Measurements from ENCODE around the gene PRKN.

DNA sequence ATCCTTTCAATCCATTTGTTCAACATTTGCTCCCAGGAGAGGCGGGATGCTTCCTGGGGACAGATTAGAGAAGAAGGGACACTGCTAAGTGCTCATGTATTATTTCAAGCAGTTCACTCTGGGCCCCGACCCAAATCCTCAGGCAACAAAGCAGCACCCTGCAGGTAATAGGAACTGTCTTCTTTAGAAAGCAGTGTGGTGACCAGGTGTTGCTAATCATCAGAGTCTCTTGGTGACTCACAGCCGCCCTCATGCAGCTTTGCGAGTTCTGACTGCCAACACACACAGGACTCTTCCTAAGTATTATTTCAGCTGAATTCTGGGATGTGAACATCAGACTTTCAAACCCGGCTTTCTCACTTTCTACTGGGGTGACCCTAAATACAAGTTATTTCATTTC lies 356.4 kb downstream of the PRKN start:
- TF ChIP-seq, protein P1, sequence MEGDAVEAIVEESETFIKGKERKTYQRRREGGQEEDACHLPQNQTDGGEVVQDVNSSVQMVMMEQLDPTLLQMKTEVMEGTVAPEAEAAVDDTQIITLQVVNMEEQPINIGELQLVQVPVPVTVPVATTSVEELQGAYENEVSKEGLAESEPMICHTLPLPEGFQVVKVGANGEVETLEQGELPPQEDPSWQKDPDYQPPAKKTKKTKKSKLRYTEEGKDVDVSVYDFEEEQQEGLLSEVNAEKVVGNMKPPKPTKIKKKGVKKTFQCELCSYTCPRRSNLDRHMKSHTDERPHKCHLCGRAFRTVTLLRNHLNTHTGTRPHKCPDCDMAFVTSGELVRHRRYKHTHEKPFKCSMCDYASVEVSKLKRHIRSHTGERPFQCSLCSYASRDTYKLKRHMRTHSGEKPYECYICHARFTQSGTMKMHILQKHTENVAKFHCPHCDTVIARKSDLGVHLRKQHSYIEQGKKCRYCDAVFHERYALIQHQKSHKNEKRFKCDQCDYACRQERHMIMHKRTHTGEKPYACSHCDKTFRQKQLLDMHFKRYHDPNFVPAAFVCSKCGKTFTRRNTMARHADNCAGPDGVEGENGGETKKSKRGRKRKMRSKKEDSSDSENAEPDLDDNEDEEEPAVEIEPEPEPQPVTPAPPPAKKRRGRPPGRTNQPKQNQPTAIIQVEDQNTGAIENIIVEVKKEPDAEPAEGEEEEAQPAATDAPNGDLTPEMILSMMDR (IDR thresholded peaks at IDR 0.05; ENCODE audit: poor library complexity), result no peak
- TF ChIP-seq EZH2 (IDR thresholded peaks at IDR 0.05; ENCODE audit: borderline replicate concordance), result no peak
- no peak for TF ChIP-seq EZH2phosphoT487 (IDR thresholded peaks at IDR 0.05; ENCODE audit: low read depth, severe bottlenecking, unreplicated experiment)
